Measurements from ENCODE around the gene KRTAP7-1.

DNA sequence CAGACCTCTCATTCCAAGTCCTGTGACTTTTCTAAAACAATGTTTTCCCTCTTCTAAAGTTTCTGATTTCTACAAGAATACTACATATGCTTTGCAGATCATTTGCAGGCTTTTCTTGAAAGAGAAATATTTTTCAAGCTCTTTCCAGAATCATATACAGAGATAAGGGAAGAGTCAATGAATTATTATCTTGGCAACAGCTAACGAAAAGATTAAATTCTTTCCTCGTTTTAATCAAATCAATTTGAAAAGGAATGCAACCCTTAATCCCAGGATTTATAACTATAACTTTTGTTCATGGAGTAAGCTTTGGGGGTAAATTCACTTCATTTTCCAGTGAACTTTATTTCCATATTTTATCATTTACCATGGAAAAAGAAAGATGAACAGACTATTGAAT, 45.0 kb upstream of the KRTAP7-1 start:
- TF ChIP-seq, protein P1, sequence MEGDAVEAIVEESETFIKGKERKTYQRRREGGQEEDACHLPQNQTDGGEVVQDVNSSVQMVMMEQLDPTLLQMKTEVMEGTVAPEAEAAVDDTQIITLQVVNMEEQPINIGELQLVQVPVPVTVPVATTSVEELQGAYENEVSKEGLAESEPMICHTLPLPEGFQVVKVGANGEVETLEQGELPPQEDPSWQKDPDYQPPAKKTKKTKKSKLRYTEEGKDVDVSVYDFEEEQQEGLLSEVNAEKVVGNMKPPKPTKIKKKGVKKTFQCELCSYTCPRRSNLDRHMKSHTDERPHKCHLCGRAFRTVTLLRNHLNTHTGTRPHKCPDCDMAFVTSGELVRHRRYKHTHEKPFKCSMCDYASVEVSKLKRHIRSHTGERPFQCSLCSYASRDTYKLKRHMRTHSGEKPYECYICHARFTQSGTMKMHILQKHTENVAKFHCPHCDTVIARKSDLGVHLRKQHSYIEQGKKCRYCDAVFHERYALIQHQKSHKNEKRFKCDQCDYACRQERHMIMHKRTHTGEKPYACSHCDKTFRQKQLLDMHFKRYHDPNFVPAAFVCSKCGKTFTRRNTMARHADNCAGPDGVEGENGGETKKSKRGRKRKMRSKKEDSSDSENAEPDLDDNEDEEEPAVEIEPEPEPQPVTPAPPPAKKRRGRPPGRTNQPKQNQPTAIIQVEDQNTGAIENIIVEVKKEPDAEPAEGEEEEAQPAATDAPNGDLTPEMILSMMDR (IDR thresholded peaks at IDR 0.05): no peak
- no peak for TF ChIP-seq POLR2A (IDR thresholded peaks at IDR 0.05)
